ENCODE measurements around the gene SNTA1.
"Not testable (repeated sequence)": the region's sequence is repeated elsewhere in the genome, so short reads cannot be mapped to it uniquely, and the experiment has no call there.

Gene SNTA1

DNA sequence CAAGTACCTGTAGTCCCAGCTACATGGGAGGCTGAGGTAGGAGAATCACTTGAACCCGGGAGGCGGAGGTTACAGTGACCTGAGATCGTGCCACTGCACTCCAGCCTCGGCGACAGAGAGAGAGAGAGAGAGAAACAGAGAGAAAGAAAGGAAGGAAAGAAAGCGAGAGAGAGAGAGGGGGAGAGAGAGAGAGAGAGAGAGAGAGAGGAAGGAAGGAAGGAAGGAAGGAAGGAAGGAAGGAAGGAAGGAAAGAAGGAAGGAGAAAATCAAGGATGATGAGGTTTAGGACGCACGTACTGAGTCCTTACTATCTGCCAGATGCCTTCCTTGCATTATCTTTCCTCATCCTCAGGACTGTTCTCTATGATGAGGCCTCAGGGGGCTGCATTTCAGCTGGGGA, 21.2 kb upstream of the SNTA1 start:
- H3K27ac ChIP-seq (ENCODE audit: low read depth, low read length, severe bottlenecking); H3K4me1 ChIP-seq (ENCODE audit: control insufficient read depth, insufficient read depth, low read length, poor library complexity, severe bottlenecking); H3K4me3 ChIP-seq (ENCODE audit: extremely low read depth, insufficient read depth, low read length, poor library complexity, severe bottlenecking); H3K36me3 ChIP-seq (ENCODE audit: control insufficient read depth, insufficient read depth, low read length); H3K9me3 ChIP-seq (ENCODE audit: control insufficient read depth, low read length): not testable (repeated sequence)
- 90 to 97% methylated on average over 6 to 7 of the region's 8 CpGs for WGBS, 2 experiments (ENCODE audit: insufficient coverage in 2 of 2)

DNA sequence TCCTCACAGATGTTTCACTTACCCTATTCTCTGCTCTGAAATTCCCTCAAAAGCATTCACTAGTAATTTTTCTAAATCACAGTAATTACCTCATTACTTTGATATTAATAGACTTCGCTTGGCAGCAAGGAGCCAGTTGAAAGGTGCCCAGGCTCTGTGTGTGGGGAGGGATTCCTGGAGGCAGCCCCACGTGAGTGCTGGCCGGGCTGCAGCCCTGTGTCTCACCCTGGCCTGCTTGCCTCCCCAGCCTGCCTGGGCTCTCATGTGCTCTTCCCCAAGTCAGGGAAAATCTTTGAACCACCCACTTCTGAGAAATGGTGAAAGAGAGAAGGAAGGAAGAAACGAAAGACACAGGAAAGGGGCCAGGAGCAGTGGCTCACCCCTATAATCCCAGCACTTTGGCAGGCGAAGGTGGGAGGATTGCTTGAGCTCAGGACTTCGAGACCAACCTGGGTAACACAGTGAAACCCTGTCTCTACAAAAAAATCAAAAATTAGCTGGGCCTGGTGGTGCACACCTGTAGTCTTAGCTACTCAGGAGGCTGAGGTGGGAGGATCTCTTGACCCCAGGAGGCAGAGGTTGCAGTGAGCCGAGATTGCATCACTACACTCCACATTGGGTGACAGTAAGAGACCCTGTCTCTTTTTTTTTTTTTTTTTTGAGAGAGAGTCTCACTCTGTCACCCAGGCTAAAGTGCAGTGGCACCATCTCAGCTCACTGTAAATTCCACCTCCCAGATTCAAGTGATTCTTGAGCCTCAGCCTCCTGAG, 20.0 kb upstream of the SNTA1 start:
- Histone ChIP-seq H3K9me3 (ENCODE audit: control insufficient read depth, low read length) (no peaks in the 10 kb centered on the region), H3K4me3 (ENCODE audit: extremely low read depth, insufficient read depth, low read length, poor library complexity, severe bottlenecking) (no peak overlapping the region), H3K4me1 (ENCODE audit: control insufficient read depth, insufficient read depth, low read length, poor library complexity, severe bottlenecking) (no peaks in the 10 kb centered on the region), H3K36me3 (ENCODE audit: control insufficient read depth, insufficient read depth, low read length) (no peaks in the 10 kb centered on the region), H3K27ac (ENCODE audit: low read depth, low read length, severe bottlenecking) (no peak overlapping the region)
- WGBS, 2 experiments (ENCODE audit: insufficient coverage in 2 of 2): 75 to 87% methylated on average over 3 to 4 of the region's 7 CpGs

- Histone ChIP-seq H3K36me3 (ENCODE audit: control insufficient read depth, insufficient read depth, low read length) (no peaks in the 10 kb centered on the region), H3K4me3 (ENCODE audit: extremely low read depth, insufficient read depth, low read length, poor library complexity, severe bottlenecking) (no peak overlapping the region), H3K27ac (ENCODE audit: low read depth, low read length, severe bottlenecking) (no peak overlapping the region), H3K4me1 (ENCODE audit: control insufficient read depth, insufficient read depth, low read length, poor library complexity, severe bottlenecking) (no peaks in the 10 kb centered on the region), H3K9me3 (ENCODE audit: control insufficient read depth, low read length) (no peaks in the 10 kb centered on the region)
- WGBS, 2 experiments (ENCODE audit: insufficient coverage in 2 of 2): 74 to 86% methylated on average over 4 to 5 of the region's 5 CpGs
Measured at GRCh38 chr20:33460711-33461110, 17.1 kb upstream of the SNTA1 start.

DNA sequence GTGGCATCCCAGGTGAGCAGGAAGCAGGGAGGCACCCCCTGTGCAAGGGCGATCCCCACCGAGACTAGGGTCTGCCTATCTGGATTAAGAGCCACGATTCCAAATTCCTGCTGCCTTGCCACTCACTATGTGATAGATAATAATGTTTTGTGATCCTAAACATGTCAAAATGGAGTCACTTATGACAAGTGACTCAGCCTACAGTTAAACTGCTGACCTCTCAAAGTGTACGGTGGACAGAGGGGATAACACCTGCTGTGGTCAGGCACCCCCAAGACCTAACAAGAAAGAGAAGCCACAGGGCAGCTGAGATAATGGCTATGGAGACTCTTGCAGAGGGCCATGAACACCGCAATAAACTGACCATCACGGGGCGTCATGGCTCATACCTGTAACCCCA, 16.0 kb upstream of the SNTA1 start:
- no peaks in the 10 kb centered on the region for H3K4me1 ChIP-seq (ENCODE audit: control insufficient read depth, insufficient read depth, low read length, poor library complexity, severe bottlenecking)
- H3K36me3 ChIP-seq (ENCODE audit: control insufficient read depth, insufficient read depth, low read length): no peaks in the 10 kb centered on the region
- WGBS, 2 experiments (ENCODE audit: insufficient coverage in 2 of 2): 83 to 96% methylated on average over 4 of the region's 7 CpGs
- H3K9me3 ChIP-seq (ENCODE audit: control insufficient read depth, low read length): no peaks in the 10 kb centered on the region
- H3K4me3 ChIP-seq (ENCODE audit: extremely low read depth, insufficient read depth, low read length, poor library complexity, severe bottlenecking): no peak overlapping the region
- H3K27ac ChIP-seq (ENCODE audit: low read depth, low read length, severe bottlenecking): no peak overlapping the region

DNA sequence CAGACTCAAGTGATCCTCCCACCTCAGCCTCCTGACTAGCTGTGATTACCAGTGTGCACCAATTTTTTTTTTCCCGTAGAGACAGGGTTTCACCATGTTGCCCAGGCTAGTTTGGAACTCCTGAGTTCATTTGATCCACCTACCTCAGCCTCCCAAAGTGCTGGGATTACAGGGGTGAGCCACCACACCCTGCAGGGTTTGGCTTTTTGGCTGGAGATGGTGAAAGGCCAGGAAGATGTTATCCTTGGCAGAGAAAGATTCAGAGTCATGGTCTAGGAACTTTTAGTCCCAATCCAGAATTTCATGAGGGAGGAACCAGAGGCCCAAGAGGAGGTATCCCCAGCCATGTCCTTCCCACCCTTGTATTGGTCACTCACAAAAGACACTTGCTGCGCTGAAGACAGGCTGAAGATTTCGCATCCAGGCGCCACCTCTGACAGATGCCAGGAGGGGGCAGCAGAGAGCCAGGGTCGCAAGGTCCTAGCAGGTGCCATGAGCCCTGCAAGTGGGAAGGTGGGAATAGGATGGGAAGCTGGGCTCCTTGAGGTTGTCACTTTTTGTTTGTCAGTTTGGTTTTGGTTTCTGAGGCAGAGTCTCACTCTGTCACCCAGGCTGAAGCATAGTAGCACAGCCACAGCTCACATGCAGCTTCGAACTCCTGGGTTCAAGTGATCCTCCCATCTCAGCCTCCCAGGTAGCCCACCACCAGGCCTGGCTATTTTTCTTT, 13.5 kb upstream of the SNTA1 start:
- WGBS, 2 experiments (ENCODE audit: insufficient coverage in 2 of 2): 16 to 25% methylated on average over 4 to 5 of the region's 6 CpGs
- not testable (repeated sequence) for H3K27ac ChIP-seq (ENCODE audit: low read depth, low read length, severe bottlenecking)

DNA sequence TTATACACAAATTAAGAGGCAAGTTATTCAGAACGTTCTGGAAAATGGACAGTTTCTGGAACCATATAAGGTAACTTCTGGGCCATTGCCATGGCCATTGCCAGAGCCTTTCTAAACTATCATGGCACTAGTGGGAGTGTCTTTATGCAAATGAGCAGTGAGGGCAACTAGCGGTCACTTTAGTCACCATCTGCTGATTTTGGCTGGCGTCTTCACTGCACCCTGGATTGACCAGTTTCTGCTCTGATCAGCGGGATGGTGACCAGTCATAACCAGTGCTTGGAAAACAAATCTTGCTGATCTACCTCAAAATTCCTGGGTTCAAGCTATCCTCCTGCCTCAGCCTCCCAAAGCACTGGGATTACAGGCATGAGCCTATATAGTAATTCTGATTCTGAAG, 7.3 kb upstream of the SNTA1 start:
- Histone ChIP-seq H3K4me1 (ENCODE audit: control insufficient read depth, insufficient read depth, low read length, poor library complexity, severe bottlenecking) (no peaks in the 10 kb centered on the region), H3K9me3 (ENCODE audit: control insufficient read depth, low read length) (peaks cover 3% of the 10 kb centered on the region), H3K4me3 (ENCODE audit: extremely low read depth, insufficient read depth, low read length, poor library complexity, severe bottlenecking) (no peak overlapping the region), H3K27ac (ENCODE audit: low read depth, low read length, severe bottlenecking) (no peak overlapping the region), H3K36me3 (ENCODE audit: control insufficient read depth, insufficient read depth, low read length) (no peaks in the 10 kb centered on the region)
- whole genome bisulfite sequencing, 2 experiments (ENCODE audit: insufficient coverage in 2 of 2): 82 to 86% methylated on average over 3 to 4 of the region's 4 CpGs

More for the DNA sequence above, 13.5 kb upstream of the SNTA1 start:
- H3K4me1 ChIP-seq (ENCODE audit: control insufficient read depth, insufficient read depth, low read length, poor library complexity, severe bottlenecking); H3K9me3 ChIP-seq (ENCODE audit: control insufficient read depth, low read length); H3K4me3 ChIP-seq (ENCODE audit: extremely low read depth, insufficient read depth, low read length, poor library complexity, severe bottlenecking); H3K36me3 ChIP-seq (ENCODE audit: control insufficient read depth, insufficient read depth, low read length): not testable (repeated sequence)

DNA sequence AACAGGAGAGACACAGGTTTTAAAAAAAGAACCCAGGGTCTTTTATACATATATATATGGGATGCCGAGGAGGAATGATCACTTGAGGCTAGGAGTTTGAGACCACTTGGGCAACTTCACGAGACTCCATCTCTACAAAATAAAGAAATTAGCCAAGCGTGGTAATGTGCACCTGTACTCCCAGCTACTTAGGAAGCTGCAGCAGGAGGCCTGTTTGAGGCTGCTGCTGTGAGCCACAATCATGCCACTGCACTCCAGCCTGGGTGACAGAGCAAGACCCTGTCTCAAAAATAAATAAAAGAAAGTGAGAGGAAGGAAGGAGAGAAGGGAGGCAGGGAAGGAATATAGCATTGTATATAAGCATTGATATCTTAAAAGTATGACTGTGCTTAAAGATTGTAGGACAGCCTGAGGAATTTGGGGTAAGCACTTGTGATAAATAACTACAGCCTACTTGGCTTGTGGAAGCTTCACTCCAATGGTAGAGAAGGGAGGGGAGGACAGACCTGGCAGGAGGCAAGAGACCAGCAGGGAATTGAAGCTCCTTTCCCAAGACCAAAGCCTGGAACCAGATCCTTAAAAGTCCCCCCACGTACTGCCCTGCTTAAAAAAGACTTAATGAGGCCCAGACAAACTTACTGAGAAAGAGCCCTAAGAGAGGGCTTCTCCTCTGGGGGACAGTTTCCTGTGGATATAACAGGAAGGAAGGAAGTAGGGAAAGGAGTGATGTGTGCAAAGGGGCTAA, 2.5 kb upstream of the SNTA1 start:
- Histone ChIP-seq H3K4me3 (ENCODE audit: extremely low read depth, insufficient read depth, low read length, poor library complexity, severe bottlenecking) (no peak overlapping the region), H3K4me1 (ENCODE audit: control insufficient read depth, insufficient read depth, low read length, poor library complexity, severe bottlenecking) (peaks cover 6% of the 10 kb centered on the region), H3K9me3 (ENCODE audit: control insufficient read depth, low read length) (peaks cover 3% of the 10 kb centered on the region), H3K36me3 (ENCODE audit: control insufficient read depth, insufficient read depth, low read length) (no peaks in the 10 kb centered on the region), H3K27ac (ENCODE audit: low read depth, low read length, severe bottlenecking) (no peak overlapping the region)
- WGBS, 2 experiments (ENCODE audit: insufficient coverage in 2 of 2): 84 to 100% methylated on average over 2 to 3 of the region's 4 CpGs

DNA sequence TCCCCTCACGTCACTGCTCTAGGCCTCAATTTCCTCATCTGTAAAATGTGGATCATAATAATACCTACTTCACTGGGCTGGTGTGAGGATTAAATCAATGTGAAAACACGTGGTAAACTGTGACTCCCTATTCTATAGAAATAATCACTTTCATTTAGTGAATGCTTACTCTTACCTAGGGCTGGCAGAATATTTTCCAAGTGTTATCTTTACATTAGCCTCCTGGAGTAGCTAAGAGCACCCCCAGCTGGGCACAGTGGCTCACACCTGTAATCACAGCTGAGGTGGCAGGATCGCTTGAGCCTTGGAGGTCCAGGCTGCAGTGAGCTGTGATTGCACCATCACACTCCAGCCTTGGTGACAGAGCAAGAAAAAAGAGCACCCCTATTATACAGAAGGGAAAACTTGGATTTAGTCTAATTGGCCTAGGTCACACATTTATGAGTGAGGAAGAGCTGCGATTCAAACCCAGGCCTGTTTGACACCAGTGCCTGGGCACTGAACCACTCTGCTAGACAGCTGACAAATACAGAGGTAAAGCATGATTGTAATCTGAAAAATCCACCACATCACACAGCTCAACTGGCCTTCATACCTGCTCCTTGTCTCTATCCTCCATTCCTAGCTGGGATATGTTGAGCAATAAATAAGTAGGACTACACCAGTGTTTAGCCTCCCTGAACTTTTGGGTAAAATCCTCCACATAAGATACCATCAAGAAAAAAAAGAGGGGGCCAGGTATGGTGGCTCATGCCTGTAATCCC, 1.4 kb upstream of the SNTA1 start:
- H3K9me3 ChIP-seq (ENCODE audit: control insufficient read depth, low read length): peaks cover 3% of the 10 kb centered on the region
- no peaks in the 10 kb centered on the region for H3K36me3 ChIP-seq (ENCODE audit: control insufficient read depth, insufficient read depth, low read length)
- no peak overlapping the region for H3K27ac ChIP-seq (ENCODE audit: low read depth, low read length, severe bottlenecking)
- H3K4me3 ChIP-seq (ENCODE audit: extremely low read depth, insufficient read depth, low read length, poor library complexity, severe bottlenecking): peak overlapping the region; percentile 44
- H3K4me1 ChIP-seq (ENCODE audit: control insufficient read depth, insufficient read depth, low read length, poor library complexity, severe bottlenecking): peaks cover 6% of the 10 kb centered on the region
- 63 to 75% methylated on average over 2 of the region's 4 CpGs for WGBS, 2 experiments (ENCODE audit: insufficient coverage in 2 of 2)

DNA sequence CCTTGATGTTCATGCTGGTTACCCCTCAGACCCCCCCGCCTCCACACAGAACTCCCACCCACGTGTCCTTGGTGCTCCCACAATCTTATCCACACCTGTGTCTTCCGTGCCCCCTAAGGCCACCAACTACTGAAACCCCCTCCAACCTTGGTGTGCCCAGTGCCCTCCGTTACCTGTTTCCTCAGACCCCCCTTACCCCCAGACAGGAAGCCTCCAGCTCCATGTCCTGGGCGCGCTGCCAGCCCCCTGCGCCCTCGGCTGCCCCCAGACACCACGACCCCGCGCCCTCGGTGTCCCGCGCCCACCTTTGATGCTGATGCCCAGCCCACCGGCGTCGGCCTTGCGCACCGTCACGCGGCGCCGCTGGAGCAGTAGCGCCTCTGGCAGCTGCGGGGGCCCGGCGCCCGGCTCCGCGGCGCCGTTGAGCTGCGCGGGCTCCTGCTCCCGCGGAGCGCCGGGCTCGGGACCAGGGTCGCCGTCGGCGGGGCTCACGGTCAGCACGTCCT, 504 bp downstream of the SNTA1 start:
- 3 to 4% methylated on average over 27 to 45 of the region's 45 CpGs for WGBS, 2 experiments (ENCODE audit: insufficient coverage in 2 of 2)
- Histone ChIP-seq H3K4me3 (ENCODE audit: extremely low read depth, insufficient read depth, low read length, poor library complexity, severe bottlenecking) (peak overlapping the region; percentile 44), H3K9me3 (ENCODE audit: control insufficient read depth, low read length) (no peaks in the 10 kb centered on the region), H3K36me3 (ENCODE audit: control insufficient read depth, insufficient read depth, low read length) (no peaks in the 10 kb centered on the region), H3K27ac (ENCODE audit: low read depth, low read length, severe bottlenecking) (no peak overlapping the region), H3K4me1 (ENCODE audit: control insufficient read depth, insufficient read depth, low read length, poor library complexity, severe bottlenecking) (peaks cover 6% of the 10 kb centered on the region)

Data from mesodermal cell (in vitro differentiated cells).